ENCODE measurements around the gene CCDC190.
"Not testable (repeated sequence)": the region's sequence is repeated elsewhere in the genome, so short reads cannot be mapped to it uniquely, and the experiment has no call there.

Gene CCDC190

DNA sequence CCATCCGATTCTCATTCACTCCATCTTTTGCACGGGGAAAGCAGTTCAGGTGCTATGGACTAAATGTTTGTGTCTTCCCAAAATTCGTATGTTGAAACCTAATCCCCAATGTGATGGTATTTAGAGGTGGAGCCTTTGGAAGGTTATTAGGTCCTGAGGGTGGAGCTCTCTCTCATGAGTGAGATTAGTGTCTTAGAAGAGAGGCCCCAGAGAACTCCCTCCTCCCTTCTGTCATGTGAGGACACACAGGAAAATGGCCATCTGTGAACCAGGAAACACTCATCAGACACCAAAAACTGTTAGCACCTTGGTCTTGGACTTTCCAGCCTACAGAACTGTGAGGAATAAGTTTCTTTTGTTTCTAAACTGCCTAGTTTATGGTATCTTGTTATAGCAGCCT is 15.8 kb upstream of the CCDC190 start:
- no peak overlapping the region for H3K4me3 ChIP-seq (ENCODE audit: low read depth, low read length)
- DNase-seq (ENCODE audit: low read depth): no peak
- no peak for TF ChIP-seq CTCF (IDR thresholded peaks at IDR 0.05; ENCODE audit: low read depth, low read length)
- TF ChIP-seq, protein P1, sequence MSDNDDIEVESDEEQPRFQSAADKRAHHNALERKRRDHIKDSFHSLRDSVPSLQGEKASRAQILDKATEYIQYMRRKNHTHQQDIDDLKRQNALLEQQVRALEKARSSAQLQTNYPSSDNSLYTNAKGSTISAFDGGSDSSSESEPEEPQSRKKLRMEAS (IDR thresholded peaks at IDR 0.05; ENCODE audit: low read depth, low read length): no peak
- TF ChIP-seq MYC (IDR thresholded peaks at IDR 0.05; ENCODE audit: low read depth, low read length): no peak
- no peak for TF ChIP-seq POLR2A (IDR thresholded peaks at IDR 0.05; ENCODE audit: extremely low read depth, insufficient read length)

DNA sequence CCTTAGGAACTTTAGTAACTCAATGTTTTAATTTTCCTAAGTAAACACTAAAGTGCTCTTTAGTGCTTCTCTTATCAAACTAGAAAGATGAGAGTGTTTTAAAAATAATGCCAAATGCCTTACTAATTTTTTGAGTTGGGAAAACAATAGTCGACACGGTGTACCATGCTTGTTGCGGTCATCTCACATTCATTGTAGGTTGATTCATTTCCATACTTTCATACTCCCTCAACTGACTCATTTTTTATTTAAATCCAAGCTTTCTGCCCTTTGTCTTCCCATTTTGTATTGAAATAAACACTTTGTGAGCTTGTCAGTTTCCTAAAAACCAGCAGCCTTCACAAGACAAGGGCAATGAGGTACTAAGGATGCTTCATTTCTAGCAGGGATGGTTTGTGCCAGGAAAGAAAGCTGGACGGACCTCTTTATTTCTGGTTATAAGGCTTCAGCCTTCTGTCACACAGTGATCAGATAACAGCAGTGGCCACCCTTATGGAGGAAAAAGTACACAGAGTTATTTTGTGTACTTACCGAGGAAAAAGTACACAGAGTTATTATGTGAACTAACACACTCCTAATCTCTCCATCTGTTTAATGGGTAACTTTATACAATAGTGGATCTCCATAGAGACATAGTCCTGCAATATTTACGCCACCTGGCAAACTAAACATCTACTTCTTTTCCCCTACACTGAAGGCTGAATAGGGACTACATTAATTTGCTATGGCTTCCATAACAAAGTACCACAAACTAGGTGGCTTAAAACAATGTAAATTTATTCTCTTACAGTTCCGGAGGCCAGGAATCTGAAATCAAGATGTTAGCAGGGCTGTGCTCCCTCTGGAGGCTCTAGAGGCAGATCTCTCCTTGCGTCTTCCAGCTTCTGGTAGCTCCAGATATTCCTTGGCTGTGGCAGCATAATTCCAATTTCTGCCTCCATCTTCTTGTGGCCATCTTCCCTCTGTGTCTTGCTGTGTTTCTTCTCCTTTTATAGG is 13.0 kb upstream of the CCDC190 start:
- TF ChIP-seq, protein P1 (IDR thresholded peaks at IDR 0.05; ENCODE audit: low read depth, low read length): no peak
- no peak for TF ChIP-seq POLR2A (IDR thresholded peaks at IDR 0.05; ENCODE audit: extremely low read depth, insufficient read length)
- TF ChIP-seq MYC (IDR thresholded peaks at IDR 0.05; ENCODE audit: low read depth, low read length): no peak
- no peak for TF ChIP-seq CTCF (IDR thresholded peaks at IDR 0.05; ENCODE audit: low read depth, low read length)
- no peak for DNase-seq (ENCODE audit: low read depth)
- no peak overlapping the region for H3K4me3 ChIP-seq (ENCODE audit: low read depth, low read length)

- TF ChIP-seq POLR2A (IDR thresholded peaks at IDR 0.05; ENCODE audit: extremely low read depth, insufficient read length) (no peak), CTCF (IDR thresholded peaks at IDR 0.05; ENCODE audit: low read depth, low read length) (no peak), MYC (IDR thresholded peaks at IDR 0.05; ENCODE audit: low read depth, low read length) (no peak)
- TF ChIP-seq, protein P1 (IDR thresholded peaks at IDR 0.05; ENCODE audit: low read depth, low read length): no peak
- no peak overlapping the region for H3K4me3 ChIP-seq (ENCODE audit: low read depth, low read length)
- DNase-seq (ENCODE audit: low read depth): no peak
Observed at GRCh38 chr1:162872981-162873380, 12.0 kb upstream of the CCDC190 start.

GRCh38 chr1:162871417-162871816 is 10.4 kb upstream of the CCDC190 start:
- not testable (repeated sequence) for H3K4me3 ChIP-seq (ENCODE audit: low read depth, low read length); DNase-seq (ENCODE audit: low read depth)

DNA sequence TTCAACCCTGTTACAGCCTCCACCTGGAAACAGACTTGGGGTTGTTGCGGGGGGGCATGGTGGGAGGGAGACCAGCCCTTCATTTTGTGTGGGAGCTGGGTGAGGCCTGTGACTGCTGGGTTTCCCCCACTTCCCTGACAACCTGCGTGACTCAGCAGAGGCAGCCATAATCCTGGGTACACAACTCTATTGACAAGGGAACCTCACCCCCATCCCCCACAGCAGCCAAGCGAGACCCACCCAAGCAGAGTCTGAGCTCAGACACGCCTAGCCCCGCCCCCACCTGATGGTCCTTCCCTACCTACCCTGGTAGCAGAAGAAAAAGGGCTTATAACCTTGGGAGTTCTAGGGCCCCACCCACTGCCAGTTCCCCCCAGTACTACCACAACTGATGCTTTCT is 8.0 kb upstream of the CCDC190 start:
- H3K4me3 ChIP-seq (ENCODE audit: low read depth, low read length): no peak overlapping the region
- no peak for DNase-seq (ENCODE audit: low read depth)
- TF ChIP-seq POLR2A (IDR thresholded peaks at IDR 0.05; ENCODE audit: extremely low read depth, insufficient read length) (no peak), CTCF (IDR thresholded peaks at IDR 0.05; ENCODE audit: low read depth, low read length) (no peak), MYC (IDR thresholded peaks at IDR 0.05; ENCODE audit: low read depth, low read length) (no peak)
- TF ChIP-seq, protein P1 (IDR thresholded peaks at IDR 0.05; ENCODE audit: low read depth, low read length): no peak

GRCh38 chr1:162861625-162862024 is 650 bp upstream of the CCDC190 start:
- no peak for DNase-seq (ENCODE audit: low read depth)
- no peak for TF ChIP-seq CTCF (IDR thresholded peaks at IDR 0.05; ENCODE audit: low read depth, low read length)
- no peak for TF ChIP-seq MYC (IDR thresholded peaks at IDR 0.05; ENCODE audit: low read depth, low read length)
- no peak for TF ChIP-seq POLR2A (IDR thresholded peaks at IDR 0.05; ENCODE audit: extremely low read depth, insufficient read length)
- TF ChIP-seq, protein P1 (IDR thresholded peaks at IDR 0.05; ENCODE audit: low read depth, low read length): no peak
- no peak overlapping the region for H3K4me3 ChIP-seq (ENCODE audit: low read depth, low read length)

All from NB4 (cell line).